GM18511 (cell line): ENCODE measurements around the gene MOB1B.
"Not testable (repeated sequence)": the region's sequence is repeated elsewhere in the genome, so short reads cannot be mapped to it uniquely, and the experiment has no call there.

Experiments
- ATAC-seq: cut with Tn5 transposase; IDR thresholded peaks from one replicate; pipeline ENCODE4 v1.9.1; 2021; ENCODE audit warnings: mild to moderate bottlenecking, moderate library complexity; ENCODE audit not compliant: unreplicated experiment

The MOB1B gene

GRCh38 chr4:71004281-71004851, 102.2 kb downstream of the MOB1B start:
- peak; percentile 45 for ATAC-seq

GRCh38 chr4:71005025-71005424, 102.9 kb downstream of the MOB1B start:
- ATAC-seq, result not testable (repeated sequence)

- peak; percentile 79 for ATAC-seq
These were observed 104.2 kb downstream of the MOB1B start for GRCh38 chr4:71006203-71006907.

GRCh38 chr4:71008196-71008595, 106.0 kb downstream of the MOB1B start:
- ATAC-seq, result no peak

- ATAC-seq, result no peak
These were observed 106.9 kb downstream of the MOB1B start for GRCh38 chr4:71009086-71009485.

- peak; percentile 49 for ATAC-seq
These were observed 107.9 kb downstream of the MOB1B start for GRCh38 chr4:71009890-71010588.

- no peak for ATAC-seq
These were observed 109.3 kb downstream of the MOB1B start for GRCh38 chr4:71011451-71011850.

GRCh38 chr4:71017391-71017790, 115.2 kb downstream of the MOB1B start:
- not testable (repeated sequence) for ATAC-seq

- no peak for ATAC-seq
These were observed 118.4 kb downstream of the MOB1B start for GRCh38 chr4:71020611-71021010.

- no peak for ATAC-seq
These were observed 123.5 kb downstream of the MOB1B start for GRCh38 chr4:71025654-71026053.

GRCh38 chr4:71026086-71026485, 123.9 kb downstream of the MOB1B start:
- ATAC-seq, result no peak

- ATAC-seq, result no peak
These were observed 125.4 kb downstream of the MOB1B start for GRCh38 chr4:71027611-71028010.

GRCh38 chr4:71029504-71029903, 127.3 kb downstream of the MOB1B start:
- no peak for ATAC-seq

- ATAC-seq, result not testable (repeated sequence)
These were observed 129.9 kb downstream of the MOB1B start for GRCh38 chr4:71032106-71032505.
